Muscle layer of duodenum (tissue), 2 donors: Measurements from ENCODE around the gene ZDHHC14.

Experiments
- H3K27ac ChIP-seq: one replicate; pipeline ENCODE4 v1.7.0; 2013; ENCODE audit warnings: mild to moderate bottlenecking, low read length
- H3K27me3 ChIP-seq: one replicate; pipeline ENCODE4 v1.7.0; 2013; ENCODE audit warnings: low read depth, mild to moderate bottlenecking, control low read depth, low read length
- H3K36me3 ChIP-seq, 2 donors: one replicate each; pipeline ENCODE4 v1.7.0; 2013; ENCODE audit warnings: low read length in 2 of 2, control low read depth in 1 of 2, mild to moderate bottlenecking in 1 of 2; ENCODE audit not compliant: insufficient read depth in 2 of 2, control insufficient read depth in 1 of 2
- H3K4me1 ChIP-seq, 2 donors: one replicate each; pipeline ENCODE4 v1.7.0; 2013; ENCODE audit warnings: low read length in 2 of 2, mild to moderate bottlenecking in 2 of 2, control low read depth in 1 of 2, moderate library complexity in 1 of 2; ENCODE audit not compliant: insufficient read depth in 2 of 2, control insufficient read depth in 1 of 2
- H3K4me3 ChIP-seq, 2 donors: one replicate each; pipeline ENCODE4 v1.7.0; 2013; ENCODE audit warnings: low read length in 2 of 2, low read depth in 1 of 2, mild to moderate bottlenecking in 1 of 2
- H3K9me3 ChIP-seq, 2 donors: one replicate each; pipeline ENCODE4 v1.7.0; 2013; ENCODE audit warnings: low read length in 2 of 2, control low read depth in 1 of 2, mild to moderate bottlenecking in 1 of 2; ENCODE audit not compliant: control insufficient read depth in 1 of 2
- donor health status: healthy.

The ZDHHC14 gene

DNA sequence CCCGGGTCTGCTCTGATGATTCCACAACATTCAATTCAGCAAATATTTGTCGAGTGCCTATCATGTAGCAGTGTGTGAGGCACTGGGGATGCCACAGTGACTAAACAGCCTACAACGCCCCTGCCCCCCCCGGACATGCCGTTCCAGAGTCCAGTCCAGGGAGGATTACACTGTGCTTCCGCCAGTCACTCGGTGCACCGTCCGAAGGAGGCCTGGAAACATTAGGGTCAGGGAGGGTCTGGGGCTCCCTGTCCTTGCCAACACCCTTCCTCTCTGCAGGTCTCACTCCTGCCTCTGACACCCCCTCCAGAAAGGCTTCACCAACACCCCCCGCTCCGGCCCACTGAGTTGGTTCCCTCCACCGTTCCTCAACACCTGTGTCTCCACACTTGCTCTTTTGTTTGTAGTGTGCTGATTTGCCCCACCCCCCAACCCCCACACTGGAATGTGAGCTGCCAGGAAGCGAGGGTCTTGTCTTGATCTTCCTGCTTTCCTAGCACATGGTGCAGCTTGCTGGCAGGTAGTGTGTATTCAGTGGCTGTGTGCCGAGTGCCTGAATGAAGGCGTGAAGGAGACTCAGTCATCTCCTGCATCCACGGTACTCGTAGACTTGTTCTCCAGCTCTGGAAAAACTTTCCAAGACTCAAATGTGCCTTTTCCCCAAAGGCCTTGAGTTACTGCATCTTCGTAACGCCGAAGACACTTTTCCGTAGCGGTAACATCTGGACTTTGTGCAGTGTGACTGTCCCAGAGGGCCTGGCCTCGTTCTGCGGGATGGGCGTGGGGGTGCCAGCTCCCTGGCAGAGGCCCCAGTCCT, 150.4 kb downstream of the ZDHHC14 start:
- H3K4me1 ChIP-seq = peaks cover 5 to 18% of the 10 kb centered on the region in 2 donors
- no peaks in the 10 kb centered on the region for H3K9me3 ChIP-seq
- no peak overlapping the region for H3K4me3 ChIP-seq
- no peaks in the 10 kb centered on the region for H3K36me3 ChIP-seq
- H3K27me3 ChIP-seq = no peaks in the 10 kb centered on the region
- H3K27ac ChIP-seq = no peak overlapping the region

DNA sequence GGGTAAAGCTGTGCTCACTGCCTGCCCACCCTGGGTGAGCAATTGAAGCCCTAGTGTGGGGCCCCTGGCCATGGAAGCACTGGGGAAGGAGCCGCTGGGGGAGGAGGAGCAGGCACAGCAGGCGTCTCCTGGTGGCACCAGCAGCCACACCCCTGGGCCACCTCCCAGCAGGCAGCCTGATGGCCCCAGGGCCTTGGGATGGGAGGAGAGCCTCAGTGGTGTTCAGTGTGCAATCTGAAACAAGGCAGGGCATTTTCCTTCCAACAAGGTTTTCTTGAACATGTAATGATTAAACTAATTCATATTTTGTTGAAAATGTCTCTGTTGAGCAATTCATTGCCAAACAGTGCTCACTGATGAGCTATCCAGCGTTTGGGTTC, 151.0 kb downstream of the ZDHHC14 start:
- Histone ChIP-seq H3K4me3 (no peak overlapping the region), H3K27ac (no peak overlapping the region), H3K36me3 (no peaks in the 10 kb centered on the region), H3K4me1 (peaks cover 8 to 18% of the 10 kb centered on the region in 2 donors), H3K27me3 (no peaks in the 10 kb centered on the region), H3K9me3 (no peaks in the 10 kb centered on the region)

DNA sequence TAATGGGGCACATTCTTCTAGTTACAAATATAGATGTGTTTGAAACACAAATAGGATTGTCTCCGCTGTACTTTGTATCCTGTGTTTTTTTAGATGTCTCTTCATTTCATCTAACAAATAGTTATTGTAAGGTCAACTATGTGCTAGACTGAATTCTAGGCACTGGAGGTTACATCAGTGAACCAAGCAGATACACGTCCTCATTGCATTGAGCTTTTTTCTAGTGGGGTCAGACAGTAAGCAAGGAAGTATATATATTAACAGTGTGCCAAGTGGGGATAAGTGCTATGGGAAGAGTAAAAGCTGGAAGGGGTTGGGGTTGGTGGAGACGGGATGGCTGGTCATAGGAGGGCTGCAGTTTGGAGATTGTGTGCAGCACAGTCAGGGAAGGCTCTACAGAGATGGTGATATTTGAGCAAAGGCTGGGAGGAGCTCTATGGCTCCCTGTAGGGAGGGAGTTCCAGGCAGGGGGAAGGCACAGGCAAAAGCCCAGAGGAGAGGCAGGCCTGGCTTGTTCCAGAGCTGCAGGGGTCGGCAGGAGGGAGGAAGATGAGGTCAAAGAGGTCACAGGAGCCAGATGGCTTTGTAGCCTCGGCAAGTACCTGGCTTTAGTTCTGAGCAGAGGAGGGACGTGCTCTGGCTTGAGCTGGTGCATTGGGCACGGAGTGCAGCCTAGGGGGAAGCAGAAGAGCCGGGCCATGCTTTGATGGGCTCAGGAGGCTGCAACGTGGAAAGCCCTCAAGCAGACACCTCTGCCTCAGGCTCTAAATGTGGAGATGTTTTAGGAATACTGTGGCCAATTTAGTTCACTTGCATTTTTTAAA, 152.3 kb downstream of the ZDHHC14 start:
- H3K36me3 ChIP-seq = no peaks in the 10 kb centered on the region
- H3K4me1 ChIP-seq = peaks cover 19 to 24% of the 10 kb centered on the region in 2 donors
- no peaks in the 10 kb centered on the region for H3K27me3 ChIP-seq
- H3K9me3 ChIP-seq = no peaks in the 10 kb centered on the region
- no peak overlapping the region for H3K4me3 ChIP-seq
- H3K27ac ChIP-seq = no peak overlapping the region

DNA sequence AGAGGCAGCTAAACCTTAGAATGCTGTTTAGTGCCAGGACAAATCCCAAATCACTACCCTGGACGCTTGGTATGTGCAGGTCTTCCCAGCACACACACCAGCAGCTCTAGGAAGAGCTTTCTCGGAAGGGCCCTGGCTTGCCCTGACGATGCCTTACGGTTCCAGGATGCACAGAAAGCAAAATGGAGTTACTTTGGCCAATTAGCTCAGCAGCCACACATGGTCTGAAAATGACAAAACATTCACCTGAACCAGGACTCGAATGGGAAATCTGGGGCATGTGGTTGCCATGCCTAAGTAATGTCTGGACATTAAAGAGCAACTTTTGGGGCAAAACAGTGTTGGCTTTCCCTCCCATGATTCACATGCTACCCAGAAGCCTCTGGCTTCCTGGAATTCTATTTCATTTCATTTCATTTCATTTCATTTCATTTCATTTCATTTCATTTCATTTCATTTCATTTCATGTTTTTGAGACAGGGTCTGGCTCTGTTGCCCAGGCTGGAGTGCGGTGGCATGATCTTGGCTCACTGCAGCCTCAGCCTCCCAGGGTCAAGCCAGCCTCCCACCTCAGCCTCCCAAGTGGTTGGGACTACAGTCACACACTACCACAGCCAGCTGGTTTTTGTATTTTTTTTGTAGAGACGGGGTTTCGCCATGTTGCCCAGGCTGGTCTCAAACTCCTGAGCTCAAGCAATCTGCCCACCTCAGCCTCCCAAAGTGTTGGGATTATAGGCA, 153.3 kb downstream of the ZDHHC14 start:
- no peaks in the 10 kb centered on the region for H3K36me3 ChIP-seq
- H3K4me3 ChIP-seq = no peak overlapping the region
- no peaks in the 10 kb centered on the region for H3K9me3 ChIP-seq
- no peak overlapping the region for H3K27ac ChIP-seq
- H3K4me1 ChIP-seq = peaks cover 19 to 24% of the 10 kb centered on the region in 2 donors
- no peaks in the 10 kb centered on the region for H3K27me3 ChIP-seq

DNA sequence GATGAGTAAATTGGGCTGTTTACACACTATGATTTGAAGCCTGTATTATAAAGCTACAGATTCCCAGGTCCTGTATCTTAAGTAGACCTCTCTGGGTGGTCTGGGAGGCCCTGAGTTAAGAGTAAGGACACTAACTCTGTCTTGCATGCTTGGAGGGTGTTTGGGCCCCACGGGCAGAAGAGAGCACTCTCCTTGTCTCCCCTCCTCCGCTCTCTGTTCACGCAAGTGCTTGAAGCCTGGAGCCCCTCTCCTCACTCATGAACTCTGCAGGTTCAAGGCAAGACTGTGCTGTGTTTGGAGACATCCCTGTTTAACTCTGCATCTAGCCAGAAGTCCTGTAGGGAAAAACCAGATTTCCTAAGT, 154.0 kb downstream of the ZDHHC14 start:
- Histone ChIP-seq H3K4me3 (no peak overlapping the region), H3K27me3 (no peaks in the 10 kb centered on the region), H3K4me1 (peaks cover 19 to 24% of the 10 kb centered on the region in 2 donors), H3K36me3 (no peaks in the 10 kb centered on the region), H3K9me3 (no peaks in the 10 kb centered on the region), H3K27ac (peak overlapping the region; percentile 11)

DNA sequence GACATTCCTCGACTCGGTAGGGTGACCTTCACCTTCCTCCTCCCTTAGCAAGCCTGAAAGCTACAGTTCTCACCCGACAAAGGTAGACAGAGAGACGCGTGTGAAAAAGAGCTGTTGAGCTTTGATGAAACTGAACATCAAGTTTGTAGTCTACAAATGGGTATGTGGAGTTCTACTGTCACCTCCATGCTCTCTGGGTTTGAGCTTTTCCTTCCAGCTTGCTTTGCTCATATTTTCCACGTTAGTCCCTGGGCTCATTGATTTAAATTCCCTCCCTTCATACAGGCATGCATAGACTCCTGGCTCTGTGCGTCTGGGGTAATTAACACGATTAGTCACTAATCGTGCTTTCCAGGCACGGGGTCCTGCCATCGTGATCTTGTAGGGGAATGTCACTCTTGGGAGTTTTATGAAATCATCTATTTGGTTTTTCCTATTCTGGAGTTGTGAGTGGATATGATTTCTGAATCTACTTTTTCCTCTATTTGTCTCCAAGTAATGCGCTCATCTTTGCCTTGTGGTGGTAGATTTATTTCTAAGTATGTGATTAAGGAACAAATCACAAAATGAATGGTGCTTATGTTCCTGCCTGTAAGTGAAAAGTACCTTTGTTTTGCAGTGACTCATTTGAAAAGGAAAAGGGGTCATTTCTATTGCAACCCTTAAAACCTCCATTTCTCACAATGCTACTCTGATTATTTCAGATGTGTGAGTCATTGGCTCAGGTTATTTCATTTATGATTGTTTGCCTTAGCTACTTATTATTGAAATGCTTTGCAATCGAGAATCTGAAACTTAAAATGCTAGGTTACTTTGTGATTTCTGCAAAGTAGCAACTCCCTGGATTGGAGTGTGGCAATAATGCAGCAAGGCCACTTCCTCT, 154.6 kb downstream of the ZDHHC14 start:
- peaks cover 19 to 24% of the 10 kb centered on the region in 2 donors for H3K4me1 ChIP-seq
- no peaks in the 10 kb centered on the region for H3K27me3 ChIP-seq
- no peak overlapping the region for H3K4me3 ChIP-seq
- no peaks in the 10 kb centered on the region for H3K36me3 ChIP-seq
- peak overlapping the region; percentile 11 for H3K27ac ChIP-seq
- no peaks in the 10 kb centered on the region for H3K9me3 ChIP-seq

DNA sequence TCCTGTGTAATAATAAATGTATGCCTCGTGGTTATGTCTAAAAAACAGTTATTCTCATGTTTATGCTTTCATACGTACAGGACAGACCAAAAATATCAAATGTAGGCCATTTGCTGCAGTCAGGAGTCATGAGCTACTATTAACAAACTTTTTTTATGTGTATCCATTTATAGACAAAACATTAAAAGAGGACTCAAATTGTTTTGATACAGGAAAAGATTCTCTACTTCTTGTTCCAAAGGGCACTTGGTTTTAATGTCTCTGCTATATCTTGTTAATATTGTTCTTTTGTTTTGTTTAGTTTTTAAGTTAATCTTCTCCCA, 155.2 kb downstream of the ZDHHC14 start:
- H3K9me3 ChIP-seq = no peaks in the 10 kb centered on the region
- H3K27me3 ChIP-seq = no peaks in the 10 kb centered on the region
- H3K36me3 ChIP-seq = no peaks in the 10 kb centered on the region
- no peak overlapping the region for H3K4me3 ChIP-seq
- H3K4me1 ChIP-seq = peaks cover 19 to 24% of the 10 kb centered on the region in 2 donors
- peak overlapping the region; percentile 11 for H3K27ac ChIP-seq

DNA sequence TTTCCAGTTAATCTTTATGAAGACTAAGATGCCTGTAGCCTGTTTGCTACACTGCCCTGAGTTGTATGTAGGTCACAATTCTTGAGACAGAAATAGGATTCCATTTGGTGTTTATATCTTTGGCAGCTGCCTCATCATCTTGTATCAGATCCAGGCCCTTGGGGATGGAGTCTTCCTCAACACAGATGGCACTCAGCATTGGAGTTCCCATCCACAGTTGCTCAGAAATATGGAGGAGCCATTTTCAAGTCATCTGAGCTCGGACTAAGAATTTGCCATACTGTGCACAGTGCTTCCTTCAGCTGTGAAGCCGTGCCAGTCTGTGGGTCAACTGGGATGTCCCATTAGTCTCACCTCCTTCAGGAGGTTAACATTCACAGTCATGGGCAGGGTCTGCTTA, 156.6 kb downstream of the ZDHHC14 start:
- Histone ChIP-seq H3K9me3 (no peaks in the 10 kb centered on the region), H3K27me3 (no peaks in the 10 kb centered on the region), H3K36me3 (no peaks in the 10 kb centered on the region), H3K4me3 (no peak overlapping the region), H3K4me1 (peaks cover 24 to 26% of the 10 kb centered on the region in 2 donors), H3K27ac (no peak overlapping the region)

DNA sequence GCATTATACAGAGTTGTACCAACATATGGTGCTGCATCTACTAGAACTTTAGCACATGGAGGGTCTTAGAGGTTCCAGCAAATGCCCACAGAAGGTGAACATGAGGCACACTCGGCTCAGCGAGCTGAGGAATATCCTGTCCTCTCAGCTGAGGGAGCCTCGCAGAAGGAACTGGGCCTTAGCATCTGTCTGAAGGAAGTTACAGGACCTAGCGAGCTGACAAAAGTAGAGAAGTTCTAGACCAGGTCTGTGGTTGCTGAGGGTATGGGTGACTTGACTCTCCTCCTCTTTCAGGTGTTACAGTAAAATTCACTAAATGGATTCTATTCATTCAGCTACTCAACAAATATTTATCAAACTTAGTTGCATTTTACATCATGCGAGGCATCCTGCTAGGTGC, 157.2 kb downstream of the ZDHHC14 start:
- Histone ChIP-seq H3K4me1 (peaks cover 24 to 26% of the 10 kb centered on the region in 2 donors), H3K27ac (no peak overlapping the region)

DNA sequence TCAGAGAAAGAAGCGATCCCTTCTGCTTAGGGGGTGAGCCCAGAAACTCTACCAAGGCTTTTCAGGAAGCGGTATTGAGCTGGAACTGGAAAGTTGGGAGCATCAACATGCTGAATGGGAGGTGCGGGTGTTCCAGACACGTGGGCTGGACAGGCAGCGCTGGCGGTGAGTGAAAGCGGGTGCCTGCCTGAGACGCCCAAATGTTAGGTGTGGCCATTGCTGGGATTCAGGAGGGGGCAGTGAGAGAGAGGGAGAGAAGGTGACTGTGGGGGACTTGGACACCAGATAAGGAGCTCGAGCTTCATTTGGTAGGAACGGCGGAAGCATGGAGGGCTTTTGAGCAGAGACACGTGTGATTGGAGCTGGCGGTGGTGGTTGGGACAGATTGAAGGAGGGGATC, 157.7 kb downstream of the ZDHHC14 start:
- Histone ChIP-seq H3K4me1 (peaks cover 24 to 26% of the 10 kb centered on the region in 2 donors), H3K27me3 (no peaks in the 10 kb centered on the region), H3K27ac (no peak overlapping the region), H3K36me3 (peaks cover 0 to 4% of the 10 kb centered on the region in 2 donors), H3K4me3 (no peak overlapping the region), H3K9me3 (no peaks in the 10 kb centered on the region)

More for the DNA sequence above, 157.2 kb downstream of the ZDHHC14 start:
- no peaks in the 10 kb centered on the region for H3K27me3 ChIP-seq
- H3K9me3 ChIP-seq = no peaks in the 10 kb centered on the region
- no peaks in the 10 kb centered on the region for H3K36me3 ChIP-seq
- no peak overlapping the region for H3K4me3 ChIP-seq
